Measurements from ENCODE around the gene ARAP2.

DNA sequence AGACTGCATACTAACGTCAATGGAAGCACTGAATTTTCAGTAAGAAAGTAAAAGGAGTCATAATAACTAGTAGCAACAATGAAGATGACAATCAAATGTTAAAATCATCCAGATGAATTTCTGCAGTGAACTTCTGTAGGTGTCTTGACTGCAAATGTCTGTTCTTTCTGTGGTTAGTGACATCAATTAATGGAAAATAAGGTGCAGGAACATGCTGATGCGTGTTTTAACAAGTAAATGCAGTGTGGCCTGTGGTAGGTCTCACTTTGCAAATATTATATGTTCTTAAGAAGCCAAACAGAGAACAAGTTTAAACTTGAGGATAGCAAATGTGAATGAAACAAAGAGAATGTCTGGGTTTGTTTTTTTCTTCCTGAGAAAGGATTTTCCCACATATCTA, 34.5 kb upstream of the ARAP2 start:
- TF ChIP-seq POLR2AphosphoS5 (IDR thresholded peaks at IDR 0.05) (no peak), POLR2A (IDR thresholded peaks at IDR 0.05) (no peak)
- TF ChIP-seq, protein P1, sequence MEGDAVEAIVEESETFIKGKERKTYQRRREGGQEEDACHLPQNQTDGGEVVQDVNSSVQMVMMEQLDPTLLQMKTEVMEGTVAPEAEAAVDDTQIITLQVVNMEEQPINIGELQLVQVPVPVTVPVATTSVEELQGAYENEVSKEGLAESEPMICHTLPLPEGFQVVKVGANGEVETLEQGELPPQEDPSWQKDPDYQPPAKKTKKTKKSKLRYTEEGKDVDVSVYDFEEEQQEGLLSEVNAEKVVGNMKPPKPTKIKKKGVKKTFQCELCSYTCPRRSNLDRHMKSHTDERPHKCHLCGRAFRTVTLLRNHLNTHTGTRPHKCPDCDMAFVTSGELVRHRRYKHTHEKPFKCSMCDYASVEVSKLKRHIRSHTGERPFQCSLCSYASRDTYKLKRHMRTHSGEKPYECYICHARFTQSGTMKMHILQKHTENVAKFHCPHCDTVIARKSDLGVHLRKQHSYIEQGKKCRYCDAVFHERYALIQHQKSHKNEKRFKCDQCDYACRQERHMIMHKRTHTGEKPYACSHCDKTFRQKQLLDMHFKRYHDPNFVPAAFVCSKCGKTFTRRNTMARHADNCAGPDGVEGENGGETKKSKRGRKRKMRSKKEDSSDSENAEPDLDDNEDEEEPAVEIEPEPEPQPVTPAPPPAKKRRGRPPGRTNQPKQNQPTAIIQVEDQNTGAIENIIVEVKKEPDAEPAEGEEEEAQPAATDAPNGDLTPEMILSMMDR (IDR thresholded peaks at IDR 0.05 in 8 of 11, conservative IDR thresholded peaks at IDR 0.05 in 3 of 11), result no peak

All from spleen (tissue), 7 donors.